ENCODE measurements around the gene TMEM54. TPM values are rescaled to one million over a fixed set of nuclear protein-coding genes. Genes with fewer than 3 reads are reported as not detected.

TMEM54 gene
- total and polyA plus RNA-seq, 12 donors = 1.3 to 123 (median 21.2) TPM

- H3K36me3 ChIP-seq (replicated peaks in 1 of 2) = peaks cover 0 to 66% of the 10 kb centered on the region in 2 donors
- WGBS, 4 donors = 59 to 79% (median 68%) methylated on average over 4 of the region's 4 CpGs
Measured at GRCh38 chr1:32939655-32940371, 38.6 kb upstream of the TMEM54 start.

GRCh38 chr1:32937061-32937460, 35.9 kb upstream of the TMEM54 start:
- DNase-seq = no peak

More at GRCh38 chr1:32939655-32940371, 38.6 kb upstream of the TMEM54 start:
- DNase-seq = peak in 2 of 7 donors; percentile 50 to 55
- Histone ChIP-seq H3K4me1 (replicated peaks in 1 of 2) (peaks cover 0 to 24% of the 10 kb centered on the region in 2 donors), H3K27ac (peak overlapping the region in 1 of 5 donors; percentile 37), H3K4me3 (no peak overlapping the region), H3K27me3 (no peaks in the 10 kb centered on the region), H3K9me3 (replicated peaks in 1 of 3) (no peaks in the 10 kb centered on the region)
- no peak for TF ChIP-seq CTCF (IDR thresholded peaks at IDR 0.05)
- TF ChIP-seq POLR2A (IDR thresholded peaks at IDR 0.05) = no peak
- intact Hi-C loops (cut with DNase I) = loop anchor here (10.0 kb wide), 3 partner anchors 65 to 145 kb away; partner anchors contain the start of gene AZIN2 (in 1 of the 2)

GRCh38 chr1:32934535-32934934, 33.3 kb upstream of the TMEM54 start:
- Histone ChIP-seq H3K36me3 (replicated peaks in 1 of 2) (peaks cover 0 to 20% of the 10 kb centered on the region in 2 donors), H3K4me3 (no peak overlapping the region), H3K9me3 (replicated peaks in 1 of 3) (no peaks in the 10 kb centered on the region), H3K4me1 (replicated peaks in 1 of 2) (peaks cover 3 to 18% of the 10 kb centered on the region in 2 donors), H3K27me3 (no peaks in the 10 kb centered on the region), H3K27ac (peak overlapping the region in 2 of 5 donors; percentile 43 to 50)
- WGBS, 4 donors = 87 to 96% (median 94%) methylated on average over 10 of the region's 10 CpGs
- DNase-seq = no peak
- intact Hi-C loops (cut with DNase I) = loop anchor here (5.0 to 10.0 kb wide), 3 partner anchors 110 to 150 kb away; partner anchors contain the start of gene AZIN2 (in 1 of the 2)
- TF ChIP-seq POLR2A (IDR thresholded peaks at IDR 0.05) (no peak), CTCF (IDR thresholded peaks at IDR 0.05) (no peak)

More at GRCh38 chr1:32937061-32937460, 35.9 kb upstream of the TMEM54 start:
- Histone ChIP-seq H3K27ac (no peak overlapping the region), H3K4me1 (replicated peaks in 1 of 2) (peaks cover 3 to 25% of the 10 kb centered on the region in 2 donors), H3K36me3 (replicated peaks in 1 of 2) (peaks cover 0 to 41% of the 10 kb centered on the region in 2 donors), H3K27me3 (no peaks in the 10 kb centered on the region), H3K4me3 (no peak overlapping the region), H3K9me3 (replicated peaks in 1 of 3) (no peaks in the 10 kb centered on the region)
- TF ChIP-seq POLR2A (IDR thresholded peaks at IDR 0.05) (no peak), CTCF (IDR thresholded peaks at IDR 0.05) (no peak)
- intact Hi-C loops (cut with DNase I) = loop anchor here in 1 of 2 donors (10.0 kb wide), 2 partner anchors 108 to 148 kb away; partner anchors contain the start of gene AZIN2
- WGBS, 4 donors = 91 to 98% (median 95%) methylated on average over 4 of the region's 4 CpGs

- H3K27ac ChIP-seq = peak overlapping the region in 2 of 5 donors; percentile 43 to 50
- peaks cover 0 to 20% of the 10 kb centered on the region in 2 donors for H3K36me3 ChIP-seq (replicated peaks in 1 of 2)
- TF ChIP-seq POLR2A (IDR thresholded peaks at IDR 0.05) = no peak
- peak in 1 of 6 experiments; percentile 43 for TF ChIP-seq CTCF (IDR thresholded peaks at IDR 0.05)
- intact Hi-C loops (cut with DNase I) = loop anchor here (5.0 to 10.0 kb wide), 3 partner anchors 111 to 151 kb away; partner anchors contain the start of gene AZIN2 (in 1 of the 2)
- WGBS, 4 donors = 23 to 47% (median 43%) methylated on average over 3 of the region's 3 CpGs
- no peaks in the 10 kb centered on the region for H3K27me3 ChIP-seq
- H3K4me3 ChIP-seq = no peak overlapping the region
- peaks cover 3 to 11% of the 10 kb centered on the region in 2 donors for H3K4me1 ChIP-seq (replicated peaks in 1 of 2)
- peak; percentile 40 to 82 (median 66) for DNase-seq
- no peaks in the 10 kb centered on the region for H3K9me3 ChIP-seq (replicated peaks in 1 of 3)
Measured at GRCh38 chr1:32933742-32934322, 32.6 kb upstream of the TMEM54 start.
